Measurements from ENCODE around the gene ST6GALNAC2.
"Not testable (repeated sequence)": the region's sequence is repeated elsewhere in the genome, so short reads cannot be mapped to it uniquely, and the experiment has no call there.

ST6GALNAC2 gene

DNA sequence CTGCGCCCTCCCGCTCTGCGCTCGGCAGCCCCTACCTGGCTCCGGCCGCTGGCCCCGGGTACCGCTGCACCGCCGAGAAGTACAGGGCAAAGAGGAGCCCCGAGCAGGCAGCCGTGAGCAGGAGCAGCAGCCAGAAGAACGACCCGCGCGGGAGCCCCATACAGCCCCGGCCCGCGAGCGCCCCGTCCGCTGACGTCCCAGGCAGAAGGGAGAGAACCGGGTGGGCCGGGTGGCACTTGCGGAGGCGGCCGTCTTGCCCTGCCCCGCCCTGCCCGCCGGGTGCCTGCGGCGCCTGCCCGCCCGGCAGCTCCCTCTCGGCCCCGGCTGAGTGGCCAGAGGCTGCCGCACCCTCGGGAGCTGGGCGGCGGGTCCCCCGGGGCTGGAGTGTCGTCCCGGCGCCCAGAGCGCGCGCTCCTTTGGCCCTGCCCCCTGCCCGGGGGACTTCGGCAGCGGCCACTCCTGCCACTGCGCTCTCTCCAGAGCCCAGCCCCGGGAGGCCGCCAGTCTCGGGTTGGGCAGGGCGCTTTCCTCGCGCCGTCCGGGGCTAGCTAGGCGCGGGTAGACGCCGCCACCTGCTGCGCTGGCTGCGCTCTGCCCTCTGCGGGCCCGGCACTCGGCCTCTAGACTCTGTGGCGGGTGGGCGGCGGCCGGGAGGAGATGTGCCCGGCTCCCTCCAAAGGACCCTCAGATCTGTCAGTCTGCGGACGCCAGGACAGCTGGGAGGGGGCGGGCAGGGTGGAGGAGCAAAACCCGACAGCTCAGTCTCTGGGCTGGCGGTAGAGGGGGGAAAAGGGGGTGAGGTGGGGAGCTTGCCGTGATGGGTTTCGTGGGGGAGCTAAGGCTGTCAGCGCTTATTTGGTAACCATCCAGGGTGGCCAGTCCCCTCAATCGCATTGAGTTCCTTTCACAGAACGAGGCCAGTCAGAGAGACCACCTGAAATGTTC is at the start of gene ST6GALNAC2:
Gene ST6GALNAC2, minus strand, starts transcription at position 212 of the 945 bp plus-strand sequence. Its CDS starts 52 bp downstream, at position 160.
- peak; percentile 20 for DNase-seq (ENCODE audit: low spot score)

DNA sequence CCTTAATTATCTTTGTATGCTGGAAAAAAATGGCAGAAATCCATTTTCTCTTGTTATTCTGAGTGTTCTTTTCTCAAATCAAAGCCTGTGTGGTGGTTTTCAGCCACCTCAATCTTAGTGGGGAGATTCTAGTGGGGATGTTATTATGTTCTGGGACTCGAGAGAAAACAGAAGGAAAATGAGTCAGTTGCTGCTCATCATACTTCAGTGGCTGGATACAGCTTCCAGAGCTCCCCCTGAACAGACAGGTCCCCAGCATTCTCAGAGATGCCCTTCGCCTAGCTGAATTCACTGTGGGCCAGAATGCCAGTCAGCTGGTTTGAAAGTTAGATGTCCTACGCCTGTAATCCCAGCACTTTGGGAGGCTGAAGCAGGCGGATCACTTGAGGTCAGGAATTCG is 49.4 kb upstream of the ST6GALNAC2 start:
- DNase-seq (ENCODE audit: low spot score): no peak

DNA sequence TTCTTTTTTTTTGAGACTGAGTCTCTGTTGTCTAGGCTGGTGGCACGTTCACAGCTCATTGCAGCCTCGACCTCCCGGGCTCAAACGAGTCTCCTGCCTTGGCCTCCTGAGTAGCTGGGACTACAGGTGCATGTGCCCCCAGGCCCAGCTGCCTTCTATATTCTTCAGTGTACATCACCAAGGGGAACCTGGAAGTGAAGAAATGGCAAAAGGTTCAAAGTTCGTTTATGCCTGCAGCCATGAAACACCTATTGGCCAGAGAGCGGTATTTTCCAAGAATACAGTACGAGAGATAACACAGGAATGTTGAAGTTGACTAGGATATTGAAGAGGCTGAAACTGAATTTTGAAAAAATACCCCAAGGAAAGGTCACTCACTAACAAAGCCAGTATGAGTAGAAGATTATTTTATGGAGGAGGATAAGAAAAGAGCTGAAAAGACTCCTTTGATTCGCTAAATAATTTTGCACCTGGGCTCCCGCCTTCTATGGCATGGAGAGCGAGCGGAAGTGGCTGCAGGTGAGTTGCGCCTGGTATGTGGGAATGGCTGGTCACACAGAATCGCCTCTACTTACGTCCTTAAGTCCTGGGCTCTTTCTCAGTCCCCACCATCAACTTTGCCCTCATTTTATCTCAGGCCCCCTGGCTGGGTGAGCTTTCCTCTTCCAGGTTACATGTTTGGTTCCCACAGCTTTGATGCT is 48.1 kb upstream of the ST6GALNAC2 start:
- no peak for DNase-seq (ENCODE audit: low spot score)

DNA sequence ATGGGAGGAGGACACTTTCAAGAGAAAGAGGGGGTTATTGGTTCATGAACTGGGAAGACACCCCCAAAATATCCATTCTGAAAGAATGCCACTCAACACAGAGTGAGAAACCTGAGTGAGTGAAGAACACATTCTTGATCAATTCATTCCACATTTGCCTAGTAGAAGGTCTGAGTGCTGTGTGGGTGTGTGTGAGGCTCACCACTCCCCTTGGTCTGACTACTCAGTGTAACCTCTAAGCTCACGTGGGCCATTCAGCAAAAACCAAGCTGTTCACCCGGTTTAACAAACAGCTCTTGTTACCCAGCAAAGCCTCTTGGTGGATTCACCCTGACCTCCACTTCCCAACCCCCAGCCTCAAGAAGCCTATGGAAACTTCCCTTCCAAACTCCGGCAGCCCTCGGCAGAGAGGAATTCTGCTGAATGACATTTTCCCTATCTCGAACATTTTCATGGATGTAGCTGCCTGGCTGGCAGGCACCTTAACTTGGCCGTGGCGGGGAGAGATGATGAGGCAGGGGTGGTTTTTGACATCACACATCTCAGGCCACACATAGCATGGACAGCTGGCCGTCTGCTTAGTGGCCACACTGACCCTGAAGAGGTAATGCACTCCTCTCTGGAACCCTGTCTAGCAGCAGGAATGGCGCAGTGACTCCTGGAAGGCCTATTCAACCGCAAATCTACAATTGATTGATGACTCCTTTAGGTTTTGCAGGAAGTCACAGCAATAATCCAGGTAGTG is 46.3 kb upstream of the ST6GALNAC2 start:
- no peak for DNase-seq (ENCODE audit: low spot score)

DNA sequence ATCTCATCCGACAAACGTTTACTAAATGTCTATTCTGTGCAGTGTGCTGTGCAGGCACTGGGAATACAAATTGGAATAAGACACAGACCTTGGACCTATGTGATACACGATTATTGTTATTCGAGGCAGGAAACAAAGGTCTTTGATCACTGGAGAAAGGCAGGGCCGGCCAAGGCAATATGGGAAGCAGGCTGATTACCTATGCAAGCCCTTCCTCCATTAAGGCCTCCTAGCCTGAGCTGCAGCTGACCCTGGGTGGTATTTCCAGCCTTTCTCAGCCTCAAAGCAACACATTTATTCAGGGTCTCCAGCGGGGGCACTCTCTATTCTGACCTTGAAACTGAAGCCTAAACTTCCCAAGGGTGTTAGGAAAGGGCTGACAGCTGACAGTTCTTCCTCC is 44.5 kb upstream of the ST6GALNAC2 start:
- DNase-seq (ENCODE audit: low spot score): no peak

DNA sequence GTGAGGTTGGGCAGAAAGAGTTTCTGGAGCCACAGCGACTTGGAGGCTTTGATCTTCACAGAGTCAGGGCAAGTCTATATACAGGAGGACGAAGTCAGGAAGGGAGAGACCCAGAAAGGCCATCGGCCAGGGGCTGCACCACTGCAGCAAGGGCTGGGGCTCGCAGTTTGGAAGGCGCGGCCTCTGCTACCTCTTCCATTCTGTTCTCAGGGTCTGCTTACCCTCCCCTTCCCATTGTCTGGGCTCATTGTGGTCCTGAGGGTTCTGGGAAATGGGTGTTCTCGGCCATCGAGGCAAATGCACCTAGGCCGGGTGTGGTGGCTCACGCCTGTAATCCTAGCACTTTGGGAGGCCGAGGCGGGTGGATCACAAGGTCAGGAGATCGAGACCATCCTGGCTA is 41.9 kb upstream of the ST6GALNAC2 start:
- DNase-seq (ENCODE audit: low spot score): no peak

DNA sequence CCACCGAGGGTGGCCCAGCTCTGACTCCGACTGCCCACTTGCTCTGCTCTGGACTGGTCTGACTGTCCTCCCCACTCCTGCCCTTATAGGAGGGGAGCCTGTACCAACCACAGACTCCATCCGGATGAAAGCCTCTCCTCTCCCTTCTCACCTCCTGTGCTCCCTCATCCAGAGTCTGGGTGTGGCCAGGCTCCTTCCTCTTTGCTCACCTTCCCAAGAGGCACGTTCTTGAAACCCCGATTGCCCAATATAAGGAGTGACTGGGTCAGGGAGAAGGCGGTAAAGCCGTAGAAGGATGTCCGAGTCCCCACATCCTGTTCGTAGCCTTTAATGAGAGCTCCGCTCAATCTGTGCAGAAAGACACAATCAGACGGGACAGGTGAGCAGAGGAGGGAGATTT is 40.8 kb upstream of the ST6GALNAC2 start:
- no peak for DNase-seq (ENCODE audit: low spot score)

DNA sequence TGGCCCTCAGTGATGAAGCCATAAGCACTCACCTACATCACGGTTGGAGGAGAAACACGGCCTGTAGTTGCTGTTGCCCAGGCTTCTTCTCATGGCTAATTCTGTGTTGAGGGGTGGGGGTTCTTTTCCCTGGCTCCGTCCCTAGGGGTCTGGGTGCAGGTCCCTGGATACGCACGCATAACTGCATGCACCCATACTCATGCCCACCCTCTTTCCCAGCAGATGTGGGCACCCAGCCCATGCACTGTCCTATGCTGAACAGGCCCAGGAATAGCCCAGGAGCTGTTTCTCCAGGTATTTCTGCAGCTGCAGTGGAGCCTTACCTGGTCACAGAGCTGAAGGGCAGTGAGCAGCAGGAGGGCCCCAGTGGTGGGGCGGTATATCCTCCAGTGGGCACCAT is 39.8 kb upstream of the ST6GALNAC2 start:
- DNase-seq (ENCODE audit: low spot score): no peak

DNA sequence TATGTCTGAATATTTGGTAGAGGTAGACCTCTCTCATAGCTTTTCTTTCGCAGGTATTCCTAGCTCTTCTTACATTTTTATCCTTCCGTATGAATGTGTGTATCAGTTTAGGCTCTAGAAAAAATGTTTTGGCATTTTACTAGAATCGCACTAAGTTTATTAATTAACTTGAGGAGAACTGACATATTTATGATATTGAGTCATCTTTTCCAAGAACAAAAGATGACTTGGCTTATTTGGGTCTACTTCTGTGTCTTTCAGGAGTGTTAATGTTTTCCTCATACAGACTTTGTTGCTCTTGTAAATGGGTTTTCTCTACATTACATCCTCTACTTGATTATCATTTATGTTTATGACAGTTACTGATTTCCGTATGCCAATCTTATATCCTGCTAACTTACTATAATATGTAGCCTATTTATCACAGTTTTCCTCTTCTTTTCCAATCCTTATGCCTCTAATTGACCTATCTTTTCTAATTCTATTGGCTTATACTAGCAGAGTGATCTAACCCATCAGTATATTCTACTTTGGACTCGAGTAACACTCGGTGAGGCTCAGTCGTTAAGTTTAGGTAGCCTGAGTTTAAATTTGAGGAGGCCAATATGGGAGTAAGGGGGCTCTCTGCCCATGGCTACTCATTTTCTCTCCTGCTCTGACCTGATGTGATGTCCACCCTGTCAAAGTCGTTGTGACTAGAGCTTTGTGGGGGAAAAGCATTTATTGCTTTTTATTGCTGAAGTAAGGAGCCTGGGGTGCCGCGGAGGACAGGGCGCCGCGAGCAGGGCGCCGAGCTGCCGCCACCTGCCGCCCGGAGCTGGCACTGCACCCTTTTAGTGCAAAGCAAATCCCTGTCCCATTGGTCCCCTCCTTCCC is 37.8 kb upstream of the ST6GALNAC2 start:
- peak; percentile 70 for DNase-seq (ENCODE audit: low spot score)

DNA sequence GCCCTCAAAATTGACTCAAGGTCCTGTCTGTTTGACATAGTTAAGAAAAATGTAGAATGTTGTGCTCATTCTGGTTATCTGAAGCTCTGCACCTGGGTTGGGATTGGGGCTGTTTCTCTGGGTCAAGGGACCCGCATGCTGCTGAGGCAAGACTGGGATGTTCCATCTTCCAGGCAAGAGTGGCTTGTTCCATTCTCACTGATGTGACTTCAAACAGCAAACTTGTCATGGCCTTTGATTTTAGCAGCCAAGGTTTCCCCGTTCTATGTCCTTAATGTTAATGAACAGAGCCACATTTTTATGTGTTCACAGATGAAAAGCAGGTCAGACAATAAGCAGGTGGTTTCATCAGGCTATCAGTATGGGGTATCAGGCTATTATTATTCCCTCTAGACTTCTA is 32.2 kb upstream of the ST6GALNAC2 start:
- no peak for DNase-seq (ENCODE audit: low spot score)

DNA sequence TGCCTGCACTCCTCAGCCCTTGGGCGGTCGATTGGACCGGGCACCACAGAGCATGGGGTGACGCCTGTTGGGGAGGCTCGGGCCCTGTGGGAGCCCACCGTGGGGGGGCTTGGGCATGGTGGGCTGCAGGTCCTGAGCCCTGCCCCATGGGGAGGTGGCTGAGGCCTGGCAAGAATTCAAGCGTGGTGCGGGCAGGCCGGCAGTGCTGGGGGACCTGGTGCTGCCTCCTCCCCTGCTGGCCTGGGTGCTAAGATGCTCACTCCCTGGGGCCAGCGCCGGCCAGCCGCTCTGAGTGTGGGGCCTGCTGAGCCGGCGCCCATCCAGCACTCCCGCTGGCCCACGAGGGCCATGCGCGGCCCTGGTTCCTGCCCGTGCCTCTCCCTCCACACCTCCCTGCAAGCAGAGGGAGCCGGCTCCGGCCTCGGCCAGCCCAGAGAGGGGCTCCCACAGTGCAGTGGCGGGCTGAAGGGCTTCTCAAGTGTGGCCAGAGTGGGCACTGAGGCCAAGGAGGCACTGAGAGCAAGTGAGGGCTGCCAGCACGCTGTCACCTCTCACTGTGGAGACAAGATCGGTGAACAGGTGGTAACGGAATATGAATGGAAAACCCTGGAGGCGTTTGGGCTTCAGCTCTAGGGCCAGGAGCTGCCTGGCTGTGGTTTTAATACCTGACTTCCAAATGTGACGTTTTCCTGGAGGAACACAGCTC is 29.4 kb upstream of the ST6GALNAC2 start:
- DNase-seq (ENCODE audit: low spot score): no peak

DNA sequence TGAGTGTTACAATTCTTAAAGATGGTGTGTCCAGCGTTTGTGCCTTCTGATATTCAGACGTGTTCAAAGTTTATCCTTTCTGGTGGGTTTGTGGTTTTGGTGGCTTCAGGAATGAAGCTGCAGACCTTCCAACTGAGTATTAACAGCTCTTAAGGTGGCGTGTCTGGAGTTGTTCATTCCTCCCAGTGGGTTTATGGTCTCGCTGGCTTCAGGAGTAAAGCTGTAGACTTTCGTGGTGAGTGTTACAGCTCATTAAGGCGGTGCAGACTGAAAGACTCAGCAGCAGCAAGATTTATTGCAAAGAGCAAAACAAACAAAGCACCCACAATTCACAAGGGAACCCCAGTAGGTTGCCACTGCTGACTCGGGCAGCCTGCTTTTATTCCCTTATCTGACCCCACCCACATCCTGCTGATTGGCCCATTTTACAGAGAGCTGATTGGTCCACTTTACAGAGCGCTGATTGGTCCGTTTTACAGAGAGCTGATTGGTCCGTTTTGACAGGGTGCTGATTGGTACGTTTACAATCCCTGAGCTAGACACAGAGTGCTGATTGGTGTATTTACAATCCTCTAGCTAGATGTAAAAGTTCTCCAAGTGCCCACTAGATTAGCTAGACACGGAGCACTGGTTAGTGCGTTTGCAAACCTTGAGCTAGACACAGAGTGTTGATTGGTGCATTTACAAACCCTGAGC is 28.6 kb upstream of the ST6GALNAC2 start:
- not testable (repeated sequence) for DNase-seq (ENCODE audit: low spot score)

DNA sequence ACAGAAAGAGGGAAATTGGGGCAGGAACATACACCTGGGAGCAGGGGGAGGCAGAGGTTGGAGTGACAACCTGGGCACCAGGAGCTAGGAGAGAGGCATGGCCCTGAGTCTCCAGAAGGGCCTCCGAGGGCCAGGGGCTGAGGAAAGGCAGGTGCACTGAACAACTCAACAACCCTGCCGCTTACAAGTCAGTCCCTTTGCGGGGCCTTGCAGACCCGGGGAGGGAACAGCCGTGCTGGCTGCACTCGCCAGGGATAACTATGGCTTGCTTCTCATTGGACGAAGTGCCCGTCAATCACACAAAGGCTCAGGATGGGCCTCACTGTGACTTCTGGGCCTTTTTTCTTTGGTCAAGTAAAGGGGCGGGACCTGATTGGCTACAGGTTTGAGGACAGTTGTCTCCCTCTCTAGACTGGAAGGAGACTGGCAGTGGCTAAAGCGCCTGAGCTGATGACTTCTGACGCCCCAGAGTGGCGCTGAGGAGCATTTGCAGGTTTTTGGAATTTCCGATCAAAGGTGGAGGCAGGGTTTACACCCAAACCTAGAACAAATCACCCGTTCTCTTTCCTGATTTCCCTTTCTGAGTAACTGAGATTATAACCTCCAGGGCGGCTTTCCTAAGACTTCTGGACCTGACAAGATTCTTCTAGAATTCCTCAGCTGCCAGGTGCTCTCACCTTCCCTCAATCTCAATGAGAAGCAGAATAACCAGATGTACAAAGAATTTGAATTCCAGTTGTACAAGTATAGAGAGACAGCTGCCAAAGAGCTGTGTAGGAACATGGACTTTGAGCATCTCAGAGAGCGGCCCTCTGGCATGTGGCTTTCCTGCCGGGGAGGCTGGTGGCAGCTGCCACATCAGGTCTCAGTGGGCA is 27.6 kb upstream of the ST6GALNAC2 start:
- no peak for DNase-seq (ENCODE audit: low spot score)

DNA sequence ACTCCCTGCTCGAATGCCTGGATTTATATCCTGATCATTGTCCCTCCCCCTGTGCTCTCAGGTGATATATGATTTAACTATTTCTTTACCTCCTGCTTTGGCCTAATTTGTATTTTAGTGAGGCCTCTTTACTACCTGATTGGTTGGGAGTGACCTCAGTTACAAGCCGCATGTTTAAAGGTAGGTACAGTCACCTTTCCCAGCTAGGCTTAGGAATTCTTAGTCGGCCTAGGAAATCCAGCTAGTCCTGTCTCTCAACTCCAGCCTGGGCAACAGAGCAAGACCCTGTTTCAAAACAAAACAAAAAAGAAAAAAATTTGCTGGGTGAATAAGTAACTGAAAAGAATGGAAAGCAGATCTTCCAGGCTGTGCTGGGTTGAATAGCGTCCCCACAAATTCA is 26.8 kb upstream of the ST6GALNAC2 start:
- DNase-seq (ENCODE audit: low spot score): no peak

DNA sequence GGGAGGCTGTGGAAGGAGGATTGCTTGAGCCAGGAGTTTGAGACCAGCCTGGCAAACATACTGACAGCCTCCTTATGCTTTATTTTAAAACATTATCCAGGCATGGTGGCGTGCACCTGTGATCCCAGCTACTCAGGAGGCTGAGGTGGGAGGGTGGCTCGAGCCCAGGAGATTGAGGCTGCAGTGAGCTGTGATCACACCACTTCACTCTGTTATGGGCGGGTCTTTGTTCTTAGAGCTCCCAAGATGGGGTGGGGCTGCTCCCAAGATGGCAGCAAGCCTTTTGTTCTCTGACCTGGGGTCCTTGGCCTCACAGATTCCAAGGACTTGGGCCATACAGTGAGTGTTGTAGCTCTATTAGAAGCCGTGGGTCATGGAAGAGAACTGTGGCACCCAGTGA is 26.1 kb upstream of the ST6GALNAC2 start:
- DNase-seq (ENCODE audit: low spot score): no peak

DNA sequence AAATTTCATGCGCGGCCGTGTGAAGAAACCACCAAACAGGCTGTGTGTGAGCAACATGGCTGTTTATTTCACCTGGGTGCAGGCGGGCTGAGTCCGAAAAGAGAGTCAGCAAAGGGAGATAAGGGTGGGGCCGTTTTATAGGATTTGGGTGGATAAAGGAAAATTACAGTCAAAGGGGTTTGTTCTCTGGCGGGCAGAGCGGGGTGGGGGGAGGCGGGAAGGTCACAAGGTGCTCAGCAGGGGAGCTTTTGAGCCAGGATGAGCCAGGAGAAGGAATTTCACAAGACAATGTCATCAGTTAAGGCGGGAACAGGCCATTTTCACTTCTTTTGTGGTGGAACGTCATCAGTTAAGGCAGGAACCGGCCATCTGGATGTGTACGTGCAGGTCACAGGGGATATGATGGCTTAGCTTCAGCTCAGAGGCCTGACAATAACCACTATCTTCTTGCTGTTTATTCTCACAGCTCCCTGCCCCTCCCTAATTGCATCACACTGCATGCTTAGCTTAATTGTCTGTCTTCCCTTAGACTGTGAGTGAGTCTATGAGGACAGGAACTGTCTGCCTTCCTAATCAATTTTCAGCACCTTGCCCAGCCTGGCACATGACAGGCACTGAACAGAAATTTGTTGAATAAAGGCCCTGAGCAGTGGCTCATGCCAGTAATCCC is 25.6 kb upstream of the ST6GALNAC2 start:
- DNase-seq (ENCODE audit: low spot score): not testable (repeated sequence)

DNA sequence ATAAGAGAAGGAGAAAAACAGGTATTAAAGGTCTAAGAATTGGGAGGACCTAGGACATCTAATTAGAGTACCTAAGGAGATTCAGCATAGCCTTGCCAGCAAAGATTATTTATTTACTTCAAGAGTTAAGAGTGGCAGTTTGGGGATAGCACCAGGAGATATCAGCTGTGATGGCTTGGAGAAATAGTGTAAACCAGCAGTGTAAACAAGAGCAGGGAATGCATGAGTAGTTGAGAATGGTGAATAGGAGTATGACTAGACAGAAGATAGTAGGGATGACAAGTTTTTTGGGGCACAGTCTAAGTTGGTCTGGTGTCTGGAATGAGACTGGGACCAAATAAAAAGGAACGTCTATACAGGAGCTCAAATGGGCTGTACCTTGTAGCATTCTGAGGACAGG is 21.0 kb upstream of the ST6GALNAC2 start:
- not testable (repeated sequence) for DNase-seq (ENCODE audit: low spot score)

DNA sequence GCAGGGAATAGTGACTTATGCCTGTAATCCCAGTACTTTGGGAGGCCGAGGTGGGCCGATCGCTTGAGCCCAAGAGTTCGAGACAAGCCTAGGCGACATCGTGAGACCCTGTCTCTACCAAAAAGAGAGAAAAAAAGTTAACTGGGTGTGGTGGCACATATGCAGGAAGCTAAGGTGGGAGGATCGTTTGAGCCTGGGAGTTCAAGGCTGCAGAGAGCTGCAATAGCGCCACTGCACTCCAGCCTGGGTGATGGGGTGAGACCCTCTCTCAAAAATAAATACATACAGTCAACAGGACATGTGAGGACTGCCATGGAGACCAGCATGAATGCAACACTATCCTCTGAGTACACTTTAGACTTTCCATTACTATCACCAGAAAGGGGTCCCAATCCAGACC is 15.4 kb upstream of the ST6GALNAC2 start:
- DNase-seq (ENCODE audit: low spot score): no peak

Measured in CD4-positive, alpha-beta T cell treated with Interleukin-6 at 100 ng/mL for 8 hours (primary cell).